Skeletal muscle cell (primary cell): ENCODE measurements around the gene WDFY4.

Experiments used
- DNase-seq: peaks from one replicate; pipeline ENCODE4 v3.0.0-alpha.2; 2010; ENCODE audit warnings: low read depth
- H3K4me3 ChIP-seq: 2 replicates; pipeline ENCODE4 v1.5.1; 2011; ENCODE audit warnings: low read depth, mild to moderate bottlenecking, control low read depth, low read length, moderate library complexity

WDFY4 gene

GRCh38 chr10:48684463-48684791 lies 246 bp upstream of the WDFY4 start:
- no peak for DNase-seq
- H3K4me3 ChIP-seq: no peak overlapping the region

- no peak for DNase-seq
- no peak overlapping the region for H3K4me3 ChIP-seq
Observed at GRCh38 chr10:48685731-48686130, 1.1 kb downstream of the WDFY4 start.

- H3K4me3 ChIP-seq: no peak overlapping the region
- DNase-seq: no peak
Observed at GRCh38 chr10:48690791-48691660, 6.4 kb downstream of the WDFY4 start.

GRCh38 chr10:48691812-48692528 lies 7.3 kb downstream of the WDFY4 start:
- DNase-seq: no peak
- no peak overlapping the region for H3K4me3 ChIP-seq

- no peak for DNase-seq
- H3K4me3 ChIP-seq: no peak overlapping the region
Observed at GRCh38 chr10:48692748-48693147, 8.1 kb downstream of the WDFY4 start.

- H3K4me3 ChIP-seq: no peak overlapping the region
- DNase-seq: no peak
Observed at GRCh38 chr10:48693206-48693605, 8.5 kb downstream of the WDFY4 start.

GRCh38 chr10:48694371-48695030 lies 9.8 kb downstream of the WDFY4 start:
- DNase-seq: no peak
- no peak overlapping the region for H3K4me3 ChIP-seq

GRCh38 chr10:48695636-48696534 lies 11.2 kb downstream of the WDFY4 start:
- no peak for DNase-seq
- H3K4me3 ChIP-seq: no peak overlapping the region

GRCh38 chr10:48696535-48696873 lies 11.8 kb downstream of the WDFY4 start:
- no peak for DNase-seq
- no peak overlapping the region for H3K4me3 ChIP-seq

- no peak for DNase-seq
- no peak overlapping the region for H3K4me3 ChIP-seq
Observed at GRCh38 chr10:48697091-48697490, 12.4 kb downstream of the WDFY4 start.

- H3K4me3 ChIP-seq: no peak overlapping the region
- no peak for DNase-seq
Observed at GRCh38 chr10:48697821-48698764, 13.4 kb downstream of the WDFY4 start.

GRCh38 chr10:48699011-48699627 lies 14.4 kb downstream of the WDFY4 start:
- DNase-seq: no peak
- H3K4me3 ChIP-seq: no peak overlapping the region

GRCh38 chr10:48700071-48700470 lies 15.4 kb downstream of the WDFY4 start:
- no peak for DNase-seq
- H3K4me3 ChIP-seq: no peak overlapping the region

GRCh38 chr10:48700493-48700892 lies 15.8 kb downstream of the WDFY4 start:
- no peak for DNase-seq
- no peak overlapping the region for H3K4me3 ChIP-seq

GRCh38 chr10:48701139-48701901 lies 16.6 kb downstream of the WDFY4 start:
- DNase-seq: no peak
- no peak overlapping the region for H3K4me3 ChIP-seq

- no peak overlapping the region for H3K4me3 ChIP-seq
- DNase-seq: no peak
Observed at GRCh38 chr10:48701941-48702340, 17.3 kb downstream of the WDFY4 start.

- no peak overlapping the region for H3K4me3 ChIP-seq
- DNase-seq: no peak
Observed at GRCh38 chr10:48703531-48704122, 19.0 kb downstream of the WDFY4 start.
